Mammary epithelial cell (primary cell): ENCODE measurements around the gene TMEM170B.

Experiments used
- EZH2 ChIP-seq: IDR thresholded peaks from 2 replicates; pipeline ENCODE4 v1.6.1; 2012; ENCODE audit warnings: low read length, inconsistent platforms, borderline replicate concordance
- TF ChIP-seq, protein P1 (sequence below), 2 donors: IDR thresholded peaks in 1 of 2; conservative IDR thresholded peaks in 1 of 2; 2 replicates each; pipeline ENCODE4 v1.5.1; 2011 to 2012; ENCODE audit warnings: inconsistent platforms in 2 of 2, low read length in 2 of 2, mild to moderate bottlenecking in 2 of 2, control low read depth in 1 of 2, low read depth in 1 of 2; ENCODE audit not compliant: insufficient read depth in 1 of 2; ENCODE audit errors: extremely low read depth in 1 of 2

DNA sequence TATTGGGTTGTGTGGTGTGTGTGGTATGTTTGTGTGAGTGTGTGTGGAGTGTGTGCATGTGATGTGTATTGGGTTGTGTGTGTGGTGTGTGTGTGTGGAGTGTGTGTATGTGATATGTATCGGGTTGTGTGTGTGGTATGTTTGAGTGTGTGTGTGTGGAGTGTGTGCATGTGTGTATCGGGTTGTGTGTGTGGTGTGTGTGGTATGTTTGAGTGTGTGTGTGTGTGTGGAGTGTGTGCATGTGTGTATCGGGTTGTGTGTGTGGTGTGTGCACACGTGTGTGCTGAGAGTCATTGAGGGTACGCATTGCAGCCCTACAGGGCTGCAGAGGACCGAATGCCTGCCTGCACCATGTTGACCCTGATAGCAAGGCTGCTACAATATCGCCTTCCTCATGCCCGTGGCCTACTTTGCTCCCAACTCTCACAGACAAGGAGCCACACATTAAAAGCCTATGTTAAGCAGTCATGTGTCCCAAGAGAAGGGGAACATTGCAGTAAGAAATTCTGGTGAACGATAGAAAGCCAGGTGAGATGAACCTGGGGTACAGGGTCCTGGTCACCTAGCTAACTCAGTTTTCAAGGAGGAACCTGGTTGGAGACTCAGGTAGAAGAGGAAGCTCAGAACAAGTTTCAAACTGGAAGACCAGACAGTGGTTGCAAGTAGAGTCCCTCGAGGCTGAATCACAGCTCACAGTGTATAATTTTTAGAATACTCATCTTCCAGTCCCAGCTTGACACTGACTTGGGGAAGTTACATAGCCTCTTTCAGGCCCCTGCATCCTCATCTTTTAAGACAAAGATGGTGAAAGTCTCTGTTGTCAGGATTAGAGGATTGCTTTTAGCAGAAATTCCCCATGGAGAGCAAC is 45.7 kb upstream of the TMEM170B start:
- TF ChIP-seq, protein P1, sequence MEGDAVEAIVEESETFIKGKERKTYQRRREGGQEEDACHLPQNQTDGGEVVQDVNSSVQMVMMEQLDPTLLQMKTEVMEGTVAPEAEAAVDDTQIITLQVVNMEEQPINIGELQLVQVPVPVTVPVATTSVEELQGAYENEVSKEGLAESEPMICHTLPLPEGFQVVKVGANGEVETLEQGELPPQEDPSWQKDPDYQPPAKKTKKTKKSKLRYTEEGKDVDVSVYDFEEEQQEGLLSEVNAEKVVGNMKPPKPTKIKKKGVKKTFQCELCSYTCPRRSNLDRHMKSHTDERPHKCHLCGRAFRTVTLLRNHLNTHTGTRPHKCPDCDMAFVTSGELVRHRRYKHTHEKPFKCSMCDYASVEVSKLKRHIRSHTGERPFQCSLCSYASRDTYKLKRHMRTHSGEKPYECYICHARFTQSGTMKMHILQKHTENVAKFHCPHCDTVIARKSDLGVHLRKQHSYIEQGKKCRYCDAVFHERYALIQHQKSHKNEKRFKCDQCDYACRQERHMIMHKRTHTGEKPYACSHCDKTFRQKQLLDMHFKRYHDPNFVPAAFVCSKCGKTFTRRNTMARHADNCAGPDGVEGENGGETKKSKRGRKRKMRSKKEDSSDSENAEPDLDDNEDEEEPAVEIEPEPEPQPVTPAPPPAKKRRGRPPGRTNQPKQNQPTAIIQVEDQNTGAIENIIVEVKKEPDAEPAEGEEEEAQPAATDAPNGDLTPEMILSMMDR (conservative IDR thresholded peaks at IDR 0.05 in 1 of 2, IDR thresholded peaks at IDR 0.05 in 1 of 2; ENCODE audit: extremely low read depth in 1 of 2, insufficient read depth in 1 of 2, low read depth in 1 of 2, low read length in 2 of 2): no peak
- TF ChIP-seq EZH2: no peak
